WTC11 (cell line): ENCODE results near the gene ZFR2. TPM values are rescaled to one million over a fixed set of nuclear protein-coding genes. Genes with fewer than 3 reads are reported as not detected.

Source experiments
- ATAC-seq: fragments of 200-7000 bp; cut with Tn5 transposase; 2 replicates; pipeline ENCODE4 v1.10.0; 2021; ENCODE audit warnings: mild to moderate bottlenecking, moderate library complexity
- CTCF ChIA-PET: fragments of 300-600 bp; sonication (Branson Sonifier 250); formaldehyde crosslinking; loops from one replicate; lab custom pipeline; 2021; ENCODE audit warnings: antibody characterized with exemption; lab: Charles Lee
- POLR2A ChIA-PET: fragments of 350-600 bp; sonication (Branson Sonifier 250); formaldehyde crosslinking; loops from one replicate; lab custom pipeline; 2021; ENCODE audit warnings: antibody characterized with exemption; lab: Charles Lee
- DNase-seq: peaks from one replicate; pipeline ENCODE4 v3.0.0; 2021; ENCODE audit warnings: low spot score
- H3K27ac Mint-ChIP-seq: 2 replicates; pipeline ENCODE4 v1.8.0; 2021; ENCODE audit warnings: mixed read lengths
- H3K27me3 Mint-ChIP-seq: 2 replicates; pipeline ENCODE4 v1.8.0; 2021; ENCODE audit warnings: low read depth, mild to moderate bottlenecking, moderate library complexity, mixed read lengths
- H3K36me3 Mint-ChIP-seq: 2 replicates; pipeline ENCODE4 v1.8.0; 2021; ENCODE audit warnings: mixed read lengths
- H3K4me1 Mint-ChIP-seq: 2 replicates; pipeline ENCODE4 v1.8.0; 2022; ENCODE audit warnings: mixed read lengths
- H3K4me3 Mint-ChIP-seq: 2 replicates; pipeline ENCODE4 v1.8.0; 2021; ENCODE audit warnings: mild to moderate bottlenecking, moderate library complexity, mixed read lengths
- H3K9me3 Mint-ChIP-seq: 2 replicates; pipeline ENCODE4 v1.8.0; 2021; ENCODE audit warnings: mixed read lengths
- ELF4 ChIP-seq: sonication (generic); formaldehyde crosslinking; IDR thresholded peaks from 2 replicates; pipeline ENCODE4 v1.8.1; 2022; ENCODE audit warnings: low read depth, mild to moderate bottlenecking, moderate library complexity, missing genetic modification reagents
- ETV6 ChIP-seq: sonication (generic); formaldehyde crosslinking; IDR thresholded peaks from 2 replicates; pipeline ENCODE4 v1.8.1; 2022; ENCODE audit warnings: mild to moderate bottlenecking, missing genetic modification reagents
- GTF2I ChIP-seq: fragments of 250-450 bp; sonication (Bioruptor Pico); conservative IDR thresholded peaks from 2 replicates; pipeline ENCODE4 v1.4.0; 2021; ENCODE audit warnings: mild to moderate bottlenecking
- HMGA2 ChIP-seq: fragments of 250-450 bp; sonication (Bioruptor Pico); IDR thresholded peaks from 2 replicates; pipeline ENCODE4 v1.4.0; 2021; ENCODE audit warnings: mild to moderate bottlenecking, moderate library complexity
- MLX ChIP-seq: sonication (generic); formaldehyde crosslinking; IDR thresholded peaks from 2 replicates; pipeline ENCODE4 v1.8.1; 2023; ENCODE audit warnings: mild to moderate bottlenecking, missing genetic modification reagents, moderate library complexity
- SMAD3 ChIP-seq: sonication (generic); formaldehyde crosslinking; IDR thresholded peaks from 2 replicates; pipeline ENCODE4 v1.8.0; 2022; ENCODE audit warnings: missing genetic modification reagents, mild to moderate bottlenecking, borderline replicate concordance
- USF1 ChIP-seq: sonication (generic); formaldehyde crosslinking; IDR thresholded peaks from 2 replicates; pipeline ENCODE4 v1.8.0; 2022; ENCODE audit warnings: mild to moderate bottlenecking, missing genetic modification reagents
- USF2 ChIP-seq: sonication (generic); formaldehyde crosslinking; IDR thresholded peaks from 2 replicates; pipeline ENCODE4 v1.8.1; 2023; ENCODE audit warnings: mild to moderate bottlenecking, missing genetic modification reagents, moderate library complexity
- ZBTB21 ChIP-seq: sonication (generic); formaldehyde crosslinking; IDR thresholded peaks from 2 replicates; pipeline ENCODE4 v1.8.1; 2023; ENCODE audit warnings: mild to moderate bottlenecking, missing genetic modification reagents, borderline replicate concordance
- ZNF121 ChIP-seq: sonication (generic); formaldehyde crosslinking; IDR thresholded peaks from 2 replicates; pipeline ENCODE4 v1.8.0; 2023; ENCODE audit warnings: missing genetic modification reagents
- ZNF416 ChIP-seq: fragments of 250-450 bp; sonication (Bioruptor Pico); IDR thresholded peaks from 2 replicates; pipeline ENCODE4 v1.9.0; 2021; ENCODE audit warnings: mild to moderate bottlenecking, inconsistent platforms
- ZNF423 ChIP-seq: fragments of 250-450 bp; sonication (Bioruptor Pico); IDR thresholded peaks from 2 replicates; pipeline ENCODE4 v2.1.2; 2022; ENCODE audit warnings: mild to moderate bottlenecking, moderate library complexity
- ZNF671 ChIP-seq: fragments of 250-450 bp; sonication (Bioruptor Pico); IDR thresholded peaks from 2 replicates; pipeline ENCODE4 v1.8.0; 2021; ENCODE audit warnings: mild to moderate bottlenecking
- total RNA-seq: library from RNA; stranded (reverse); gene quantifications from 3 replicates; pipeline ENCODE4 v1.2.3, GENCODE V29; 2021
- TF ChIP-seq, protein P1 (sequence below): sonication (generic); formaldehyde crosslinking; IDR thresholded peaks from 2 replicates; pipeline ENCODE4 v1.8.1; 2022; ENCODE audit warnings: mild to moderate bottlenecking, missing genetic modification reagents, moderate library complexity, borderline replicate concordance

ZFR2 gene
- total RNA-seq, 1 experiment from 2014 or later, result 17.5 TPM

DNA sequence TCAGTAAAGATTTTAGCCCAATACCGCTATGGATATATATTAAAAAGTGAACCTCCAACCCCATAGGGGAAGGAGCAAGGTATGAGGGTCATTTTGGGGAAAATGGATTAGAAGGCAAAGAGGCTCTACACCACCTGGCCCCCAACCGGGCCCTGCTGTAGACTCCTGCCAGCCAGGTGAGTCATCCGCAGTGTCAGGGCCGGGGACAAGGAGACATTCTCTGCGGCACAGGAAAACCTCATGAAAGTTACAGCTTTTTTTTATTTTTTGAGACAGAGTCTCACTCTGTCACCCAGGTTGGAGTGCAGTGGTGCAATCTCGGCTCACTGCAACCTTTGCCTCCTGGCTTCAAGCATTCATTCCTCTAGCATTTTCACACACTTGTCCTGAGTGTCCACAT lies 32.0 kb downstream of the ZFR2 start:
- H3K4me3 Mint-ChIP-seq, result no peak overlapping the region
- TF ChIP-seq USF2 (CRISPR knock-in tag), result no peak
- no peak for TF ChIP-seq ZNF423
- peaks cover 8% of the 10 kb centered on the region for H3K27me3 Mint-ChIP-seq
- DNase-seq (no peak), ATAC-seq (no peak)
- H3K36me3 Mint-ChIP-seq, result peaks cover 11% of the 10 kb centered on the region
- CTCF ChIA-PET, result no interaction called here
- no peak overlapping the region for H3K27ac Mint-ChIP-seq
- peaks cover 16% of the 10 kb centered on the region for H3K9me3 Mint-ChIP-seq
- H3K4me1 Mint-ChIP-seq, result no peaks in the 10 kb centered on the region
- POLR2A ChIA-PET, result no interaction called here

GRCh38 chr19:3835055-3835435 lies 33.8 kb downstream of the ZFR2 start:
- no peak overlapping the region for H3K4me3 Mint-ChIP-seq
- H3K36me3 Mint-ChIP-seq, result peaks cover 11% of the 10 kb centered on the region
- ATAC-seq, result no peak
- TF ChIP-seq ETV6 (CRISPR knock-in tag) (no peak), ZNF121 (CRISPR knock-in tag) (no peak), SMAD3 (no peak), GTF2I (CRISPR knock-in tag) (no peak)
- no peaks in the 10 kb centered on the region for H3K4me1 Mint-ChIP-seq
- peaks cover 16% of the 10 kb centered on the region for H3K9me3 Mint-ChIP-seq
- ChIA-PET CTCF (interaction anchor here (0.5 to 3.4 kb wide), 3 partner anchors 13 to 647 kb away, joined by 3 to 19 read pairs (median 4); no protein-coding TSS in a partner anchor), POLR2A (interaction anchor here (1.1 kb wide), 1 partner anchor 151 kb away, joined by 3 read pairs; no protein-coding TSS in a partner anchor)
- no peak for DNase-seq
- peaks cover 8% of the 10 kb centered on the region for H3K27me3 Mint-ChIP-seq
- no peak overlapping the region for H3K27ac Mint-ChIP-seq

GRCh38 chr19:3834349-3835054 lies 34.3 kb downstream of the ZFR2 start:
- POLR2A ChIA-PET, result interaction anchor here (1.1 kb wide), 1 partner anchor 151 kb away, joined by 3 read pairs; no protein-coding TSS in a partner anchor
- DNase-seq, result no peak

DNA sequence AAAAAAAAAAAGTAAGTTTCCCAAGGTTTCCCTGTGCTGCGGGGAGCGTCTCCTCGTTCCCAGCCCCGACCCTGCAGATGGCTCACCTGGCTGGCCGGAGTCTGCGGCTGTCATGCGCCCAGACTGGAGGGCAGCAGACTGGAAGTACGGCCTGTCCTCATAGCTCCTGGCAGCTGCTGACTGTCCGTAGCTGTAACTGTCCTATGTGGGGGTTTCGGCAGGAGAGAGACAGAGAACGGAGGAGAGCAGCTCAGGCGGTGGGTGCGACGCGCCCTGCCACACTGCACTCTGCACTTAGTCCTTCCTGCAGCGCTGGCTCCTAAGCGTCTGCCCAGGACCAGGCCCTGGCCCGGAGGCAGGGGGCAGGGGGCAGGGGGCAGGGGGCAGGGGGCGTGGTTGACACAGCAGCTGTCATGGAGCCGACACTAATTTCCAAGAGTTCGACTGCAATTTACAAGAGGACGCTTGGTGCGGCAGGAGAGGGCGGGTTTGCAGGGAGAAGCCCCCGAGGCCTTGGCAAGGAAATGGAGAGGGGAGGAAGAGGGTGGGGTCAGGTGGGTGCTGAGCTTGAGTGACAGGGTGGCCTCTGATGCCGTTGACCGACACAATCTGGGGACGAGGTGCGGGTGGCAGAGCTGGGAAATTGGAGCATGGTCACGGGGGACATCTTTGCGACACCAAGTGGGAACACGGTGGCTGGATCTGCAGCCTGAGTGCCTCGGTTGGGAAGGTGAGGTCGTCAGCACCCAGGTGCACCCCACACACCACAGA lies 35.1 kb downstream of the ZFR2 start:
- Mint-ChIP-seq H3K4me3 (no peak overlapping the region), H3K4me1 (no peaks in the 10 kb centered on the region), H3K27ac (no peak overlapping the region), H3K27me3 (peaks cover 8% of the 10 kb centered on the region), H3K9me3 (peaks cover 16% of the 10 kb centered on the region), H3K36me3 (peaks cover 11% of the 10 kb centered on the region)
- no peak for TF ChIP-seq ELF4 (CRISPR knock-in tag)
- ATAC-seq (no peak), DNase-seq (no peak)
- ChIA-PET CTCF (interaction anchor here (3.4 kb wide), 1 partner anchor 12 kb away, joined by 19 read pairs; no protein-coding TSS in a partner anchor), POLR2A (no interaction called here)

More at GRCh38 chr19:3834349-3835054, 34.3 kb downstream of the ZFR2 start:
- H3K9me3 Mint-ChIP-seq, result peaks cover 16% of the 10 kb centered on the region
- CTCF ChIA-PET, result interaction anchor here (1.1 to 3.4 kb wide), 2 partner anchors 13 to 14 kb away, joined by 3 to 19 read pairs; no protein-coding TSS in a partner anchor
- TF ChIP-seq HMGA2, result no peak
- no peak for TF ChIP-seq ZBTB21 (CRISPR knock-in tag)
- TF ChIP-seq, protein P1, sequence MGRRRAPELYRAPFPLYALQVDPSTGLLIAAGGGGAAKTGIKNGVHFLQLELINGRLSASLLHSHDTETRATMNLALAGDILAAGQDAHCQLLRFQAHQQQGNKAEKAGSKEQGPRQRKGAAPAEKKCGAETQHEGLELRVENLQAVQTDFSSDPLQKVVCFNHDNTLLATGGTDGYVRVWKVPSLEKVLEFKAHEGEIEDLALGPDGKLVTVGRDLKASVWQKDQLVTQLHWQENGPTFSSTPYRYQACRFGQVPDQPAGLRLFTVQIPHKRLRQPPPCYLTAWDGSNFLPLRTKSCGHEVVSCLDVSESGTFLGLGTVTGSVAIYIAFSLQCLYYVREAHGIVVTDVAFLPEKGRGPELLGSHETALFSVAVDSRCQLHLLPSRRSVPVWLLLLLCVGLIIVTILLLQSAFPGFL (CRISPR knock-in tag), result no peak
- TF ChIP-seq MLX, result no peak
- no peak for TF ChIP-seq ZNF416
- TF ChIP-seq ZNF671 (CRISPR knock-in tag), result no peak
- TF ChIP-seq USF1 (CRISPR knock-in tag), result no peak
- H3K4me3 Mint-ChIP-seq, result no peak overlapping the region
- no peak for ATAC-seq
- H3K36me3 Mint-ChIP-seq, result peaks cover 11% of the 10 kb centered on the region
- no peak overlapping the region for H3K27ac Mint-ChIP-seq
- peaks cover 8% of the 10 kb centered on the region for H3K27me3 Mint-ChIP-seq
- H3K4me1 Mint-ChIP-seq, result no peaks in the 10 kb centered on the region
